ENCODE data around the gene NDUFB10. TPM values are rescaled to one million over a fixed set of nuclear protein-coding genes. Genes with fewer than 3 reads are reported as not detected.

Gene NDUFB10
- total RNA-seq, 3 donors from 2014 or later (not counting 1 experiment from before 2014, with no cell fraction given): 54.5 to 61.1 (median 59.5) TPM

GRCh38 chr16:1992704-1993317 lies 33.5 kb downstream of the NDUFB10 start:
- Mint-ChIP-seq H3K27me3 (ENCODE audit: low read depth in 2 of 2) (peaks cover 0 to 2% of the 10 kb centered on the region in 2 donors), H3K36me3 (no peaks in the 10 kb centered on the region), H3K27ac (peak overlapping the region; percentile 75 to 85), H3K9me3 (no peaks in the 10 kb centered on the region), H3K4me1 (peaks cover 0 to 34% of the 10 kb centered on the region in 2 donors), H3K4me3 (no peak overlapping the region)
- H3K36me3 ChIP-seq (ENCODE audit: control insufficient read depth, insufficient read depth, low read length): peaks cover 6% of the 10 kb centered on the region
- H3K27ac ChIP-seq (ENCODE audit: low read length): peak overlapping the region; percentile 35
- H3K9me3 ChIP-seq (ENCODE audit: control insufficient read depth, insufficient read depth, low read length): no peaks in the 10 kb centered on the region
- DNase-seq: peak in 1 of 2 donors; percentile 33
- peaks cover 36% of the 10 kb centered on the region for H3K4me1 ChIP-seq (ENCODE audit: control insufficient read depth, insufficient read depth, low read length)
- WGBS (ENCODE audit: insufficient coverage): 59% methylated on average over 50 of the region's 50 CpGs
- H3K4me3 ChIP-seq (ENCODE audit: low read length): no peak overlapping the region
- H3K27me3 ChIP-seq (ENCODE audit: control insufficient read depth, insufficient read depth, low read length): peaks cover 2% of the 10 kb centered on the region
- TF ChIP-seq, protein P1, sequence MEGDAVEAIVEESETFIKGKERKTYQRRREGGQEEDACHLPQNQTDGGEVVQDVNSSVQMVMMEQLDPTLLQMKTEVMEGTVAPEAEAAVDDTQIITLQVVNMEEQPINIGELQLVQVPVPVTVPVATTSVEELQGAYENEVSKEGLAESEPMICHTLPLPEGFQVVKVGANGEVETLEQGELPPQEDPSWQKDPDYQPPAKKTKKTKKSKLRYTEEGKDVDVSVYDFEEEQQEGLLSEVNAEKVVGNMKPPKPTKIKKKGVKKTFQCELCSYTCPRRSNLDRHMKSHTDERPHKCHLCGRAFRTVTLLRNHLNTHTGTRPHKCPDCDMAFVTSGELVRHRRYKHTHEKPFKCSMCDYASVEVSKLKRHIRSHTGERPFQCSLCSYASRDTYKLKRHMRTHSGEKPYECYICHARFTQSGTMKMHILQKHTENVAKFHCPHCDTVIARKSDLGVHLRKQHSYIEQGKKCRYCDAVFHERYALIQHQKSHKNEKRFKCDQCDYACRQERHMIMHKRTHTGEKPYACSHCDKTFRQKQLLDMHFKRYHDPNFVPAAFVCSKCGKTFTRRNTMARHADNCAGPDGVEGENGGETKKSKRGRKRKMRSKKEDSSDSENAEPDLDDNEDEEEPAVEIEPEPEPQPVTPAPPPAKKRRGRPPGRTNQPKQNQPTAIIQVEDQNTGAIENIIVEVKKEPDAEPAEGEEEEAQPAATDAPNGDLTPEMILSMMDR (IDR thresholded peaks at IDR 0.05): no peak
- ATAC-seq: no peak
- intact Hi-C loops (cut with micrococcal nuclease): no loop called here

GRCh38 chr16:1993731-1994131 lies 34.4 kb downstream of the NDUFB10 start:
- Histone ChIP-seq H3K9me3 (ENCODE audit: control insufficient read depth, insufficient read depth, low read length) (no peaks in the 10 kb centered on the region), H3K36me3 (ENCODE audit: control insufficient read depth, insufficient read depth, low read length) (peaks cover 11% of the 10 kb centered on the region), H3K4me3 (ENCODE audit: low read length) (no peak overlapping the region), H3K27ac (ENCODE audit: low read length) (peak overlapping the region; percentile 35), H3K4me1 (ENCODE audit: control insufficient read depth, insufficient read depth, low read length) (peaks cover 36% of the 10 kb centered on the region), H3K27me3 (ENCODE audit: control insufficient read depth, insufficient read depth, low read length) (peaks cover 2% of the 10 kb centered on the region)
- peaks cover 0 to 30% of the 10 kb centered on the region in 2 donors for H3K4me1 Mint-ChIP-seq
- no peaks in the 10 kb centered on the region for H3K27me3 Mint-ChIP-seq (ENCODE audit: low read depth in 2 of 2)
- H3K4me3 Mint-ChIP-seq: no peak overlapping the region
- ATAC-seq (no peak), DNase-seq (peak in 1 of 2 donors; percentile 58)
- no peaks in the 10 kb centered on the region for H3K9me3 Mint-ChIP-seq
- intact Hi-C loops (cut with micrococcal nuclease): no loop called here
- no peaks in the 10 kb centered on the region for H3K36me3 Mint-ChIP-seq
- TF ChIP-seq, protein P1 (IDR thresholded peaks at IDR 0.05): no peak
- WGBS (ENCODE audit: insufficient coverage): 100% methylated on average over 1 of the region's 2 CpGs
- H3K27ac Mint-ChIP-seq: peak overlapping the region; percentile 75 to 85

GRCh38 chr16:1997494-1998359 lies 38.4 kb downstream of the NDUFB10 start:
- H3K27ac ChIP-seq (ENCODE audit: low read length): no peak overlapping the region
- H3K4me3 Mint-ChIP-seq: no peak overlapping the region
- intact Hi-C loops (cut with micrococcal nuclease): no loop called here
- peaks cover 40% of the 10 kb centered on the region for H3K36me3 ChIP-seq (ENCODE audit: control insufficient read depth, insufficient read depth, low read length)
- peaks cover 11% of the 10 kb centered on the region for H3K4me1 ChIP-seq (ENCODE audit: control insufficient read depth, insufficient read depth, low read length)
- TF ChIP-seq, protein P1 (IDR thresholded peaks at IDR 0.05): no peak
- no peaks in the 10 kb centered on the region for H3K27me3 Mint-ChIP-seq (ENCODE audit: low read depth in 2 of 2)
- 93% methylated on average over 26 of the region's 26 CpGs for WGBS (ENCODE audit: insufficient coverage)
- no peak overlapping the region for H3K4me3 ChIP-seq (ENCODE audit: low read length)
- H3K9me3 ChIP-seq (ENCODE audit: control insufficient read depth, insufficient read depth, low read length): no peaks in the 10 kb centered on the region
- no peaks in the 10 kb centered on the region for H3K27me3 ChIP-seq (ENCODE audit: control insufficient read depth, insufficient read depth, low read length)
- peaks cover 0 to 9% of the 10 kb centered on the region in 2 donors for H3K4me1 Mint-ChIP-seq
- DNase-seq (no peak), ATAC-seq (no peak)
- H3K36me3 Mint-ChIP-seq: no peaks in the 10 kb centered on the region
- H3K27ac Mint-ChIP-seq: no peak overlapping the region
- H3K9me3 Mint-ChIP-seq: no peaks in the 10 kb centered on the region

All from natural killer cell (primary cell).